NCI-H82 treated with DMSO at 0.1 percent for 48 hours (cell line): ENCODE measurements around the gene TBCB.
"Not testable (repeated sequence)": the region's sequence is repeated elsewhere in the genome, so short reads cannot be mapped to it uniquely, and the experiment has no call there.

Experiments used
- DNase-seq: peaks from one replicate; lab custom pipeline; 2025; ENCODE audit not compliant: unreplicated experiment; lab: John Stamatoyannopoulos, UW

The TBCB gene

GRCh38 chr19:36134867-36135266, 19.6 kb downstream of the TBCB start:
- DNase-seq = not testable (repeated sequence)

- no peak for DNase-seq
Observed at GRCh38 chr19:36136964-36137686, 21.9 kb downstream of the TBCB start.

DNA sequence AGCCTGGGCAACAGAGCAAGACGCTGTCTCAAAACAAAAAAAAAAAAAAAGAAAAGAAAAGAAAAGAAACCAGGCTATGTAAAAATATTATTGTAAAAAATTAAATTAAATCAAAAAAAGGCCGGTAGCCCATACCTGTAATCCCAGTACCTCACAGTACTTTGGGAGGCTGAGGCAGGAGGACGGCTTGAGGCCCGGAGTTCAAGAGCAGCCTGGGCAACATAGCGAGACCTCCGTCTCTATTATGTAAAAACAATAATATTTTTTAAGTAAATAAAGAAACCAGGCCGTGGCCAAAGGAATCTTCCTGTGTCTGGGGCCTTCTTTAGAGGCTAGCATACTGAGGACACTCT, 23.8 kb downstream of the TBCB start:
- DNase-seq = no peak

- peak; percentile 91 for DNase-seq
Observed at GRCh38 chr19:36139473-36140303, 24.4 kb downstream of the TBCB start, which contains the start of gene CAPNS1. CAPNS1 (plus strand) TSS chr19:36140066; CDS start chr19:36141012, 946 bp downstream.

DNA sequence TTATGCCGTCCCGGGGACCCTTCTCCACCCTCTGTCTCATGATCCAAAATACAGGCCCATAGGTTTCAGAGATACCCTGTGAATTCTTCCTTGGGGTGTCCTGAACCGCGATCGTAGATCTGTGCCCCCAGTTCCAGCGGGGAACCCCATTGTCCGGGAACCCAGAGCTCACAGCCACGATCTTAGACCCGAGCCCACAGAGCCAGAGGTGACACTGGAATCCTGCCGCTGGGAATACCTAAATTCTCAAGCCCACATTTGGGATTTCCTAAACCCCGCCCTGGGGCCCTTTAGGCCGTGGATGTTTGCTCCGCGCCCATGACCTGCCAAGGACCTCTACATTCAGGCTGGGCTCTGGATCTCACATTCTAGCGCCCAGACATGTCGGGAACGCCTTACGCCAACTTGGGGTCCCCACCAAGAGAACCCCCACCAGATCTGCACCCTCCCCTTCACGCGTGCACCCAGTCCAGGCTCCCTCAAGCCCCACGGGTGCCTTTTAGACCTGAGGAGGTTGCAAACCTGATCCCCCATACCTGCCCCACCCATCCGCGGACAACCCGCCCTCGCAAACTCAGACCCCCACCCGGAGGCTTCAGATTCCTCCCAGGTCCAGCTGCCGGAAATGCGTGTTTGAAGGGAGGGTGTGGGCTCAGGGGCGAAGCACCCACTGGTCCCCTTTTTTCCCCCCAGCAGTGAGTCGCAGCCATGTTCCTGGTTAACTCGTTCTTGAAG, 25.2 kb downstream of the TBCB start:
- peak; percentile 58 for DNase-seq

- DNase-seq = peak; percentile 80
Observed at GRCh38 chr19:36141039-36141927, 26.0 kb downstream of the TBCB start.

- DNase-seq = no peak
Observed at GRCh38 chr19:36142046-36142445, 26.8 kb downstream of the TBCB start.

- no peak for DNase-seq
Observed at GRCh38 chr19:36142496-36142895, 27.2 kb downstream of the TBCB start.

GRCh38 chr19:36144624-36145023, 29.4 kb downstream of the TBCB start:
- no peak for DNase-seq

DNA sequence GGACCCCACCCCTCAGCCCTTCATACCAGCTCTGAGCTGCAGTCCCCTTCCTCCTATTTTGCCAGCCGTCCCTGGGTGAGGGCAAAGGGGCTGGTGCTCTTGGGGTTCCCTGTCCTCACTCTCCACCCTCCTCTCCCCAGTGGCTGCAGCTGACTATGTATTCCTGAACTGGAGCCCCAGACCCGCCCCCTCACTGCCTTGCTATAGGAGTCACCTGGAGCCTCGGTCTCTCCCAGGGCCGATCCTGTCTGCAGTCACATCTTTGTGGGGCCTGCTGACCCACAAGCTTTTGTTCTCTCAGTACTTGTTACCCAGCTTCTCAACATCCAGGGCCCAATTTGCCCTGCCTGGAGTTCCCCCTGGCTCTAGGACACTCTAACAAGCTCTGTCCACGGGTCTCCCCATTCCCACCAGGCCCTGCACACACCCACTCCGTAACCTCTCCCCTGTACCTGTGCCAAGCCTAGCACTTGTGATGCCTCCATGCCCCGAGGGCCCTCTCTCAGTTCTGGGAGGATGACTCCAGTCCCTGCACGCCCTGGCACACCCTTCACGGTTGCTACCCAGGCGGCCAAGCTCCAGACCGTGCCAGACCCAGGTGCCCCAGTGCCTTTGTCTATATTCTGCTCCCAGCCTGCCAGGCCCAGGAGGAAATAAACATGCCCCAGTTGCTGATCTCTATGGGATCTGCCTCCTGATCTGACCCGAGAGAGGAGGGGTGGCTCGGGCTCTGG, 34.6 kb downstream of the TBCB start:
- DNase-seq = no peak

DNA sequence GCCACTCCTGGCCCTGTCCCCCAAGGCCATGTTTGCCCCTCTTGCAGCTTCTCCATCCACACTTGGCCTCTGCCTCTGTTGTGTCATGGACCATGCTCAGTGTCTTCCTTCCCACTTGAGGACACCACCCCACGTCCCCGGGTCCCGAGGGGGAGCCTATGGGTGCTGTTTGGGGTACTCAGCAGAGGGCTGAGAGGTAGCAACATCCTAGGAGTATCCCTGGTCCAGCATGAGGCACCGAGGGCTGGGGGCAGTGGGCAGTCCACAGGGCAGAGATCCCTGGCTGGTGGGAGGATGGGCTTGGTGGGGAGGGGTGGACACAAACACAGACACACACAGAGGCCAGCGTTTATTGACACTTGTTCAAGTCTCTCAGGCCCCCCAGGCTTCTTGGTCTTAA, 35.3 kb downstream of the TBCB start:
- DNase-seq = no peak

DNA sequence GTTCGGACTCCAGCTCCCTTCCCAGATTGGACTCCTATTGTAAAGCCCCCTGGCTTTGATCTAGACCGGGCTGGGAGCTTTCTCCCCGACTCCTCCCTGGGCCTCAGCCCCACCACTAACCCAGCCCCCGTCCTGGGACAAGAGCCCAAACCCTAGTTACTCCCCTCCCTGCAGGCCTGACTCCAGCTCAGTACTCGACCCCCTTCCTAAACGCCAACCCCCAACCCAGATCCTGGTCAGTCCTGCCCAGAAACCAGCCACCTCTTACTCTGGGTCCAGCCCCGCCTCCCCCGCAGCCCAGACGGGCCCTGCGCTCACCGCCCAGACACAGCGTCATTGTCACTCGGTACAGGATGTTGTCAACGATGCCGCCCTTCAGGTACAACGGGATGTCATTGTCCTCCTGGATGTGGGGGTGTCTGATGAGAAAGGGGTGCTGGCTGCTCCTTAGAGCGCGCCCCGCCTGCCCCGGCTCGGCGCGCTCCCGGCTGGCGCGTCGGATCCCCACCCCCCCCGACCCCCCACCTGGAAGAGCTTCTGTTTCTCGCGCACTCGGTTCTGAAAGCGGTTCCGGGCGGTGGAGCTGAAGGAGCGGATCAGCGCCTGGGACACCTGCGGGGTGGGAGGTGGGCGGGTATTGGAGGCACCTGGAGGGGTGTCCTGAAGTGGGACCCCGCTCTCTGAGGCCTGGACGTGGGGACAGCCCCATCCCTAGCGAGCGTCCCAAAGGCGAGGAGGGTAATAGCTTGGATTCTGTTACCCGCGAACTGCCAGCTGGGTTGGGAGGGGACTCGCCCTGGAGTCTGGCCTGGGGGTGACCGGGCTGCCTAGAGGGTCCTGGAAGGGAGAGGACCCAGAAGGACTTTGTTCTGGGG, 36.1 kb downstream of the TBCB start:
- no peak for DNase-seq

DNA sequence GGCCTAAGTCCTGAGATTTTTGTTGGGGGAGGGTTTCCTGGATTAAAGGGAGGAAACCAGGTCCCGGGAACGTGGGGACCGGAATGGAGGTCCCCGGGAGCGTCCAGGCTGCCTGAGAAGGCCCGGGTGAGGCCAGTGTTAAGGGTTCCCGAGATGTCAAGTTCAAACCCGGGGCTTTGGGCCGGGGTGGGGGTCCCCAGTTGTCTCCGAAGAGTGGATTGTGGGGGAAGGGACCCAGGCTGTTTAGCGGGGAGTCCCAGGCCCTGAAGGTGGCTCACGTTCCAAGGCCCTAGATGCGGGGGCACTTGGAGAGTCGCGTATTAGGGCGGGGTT, 36.7 kb downstream of the TBCB start:
- DNase-seq = no peak

DNA sequence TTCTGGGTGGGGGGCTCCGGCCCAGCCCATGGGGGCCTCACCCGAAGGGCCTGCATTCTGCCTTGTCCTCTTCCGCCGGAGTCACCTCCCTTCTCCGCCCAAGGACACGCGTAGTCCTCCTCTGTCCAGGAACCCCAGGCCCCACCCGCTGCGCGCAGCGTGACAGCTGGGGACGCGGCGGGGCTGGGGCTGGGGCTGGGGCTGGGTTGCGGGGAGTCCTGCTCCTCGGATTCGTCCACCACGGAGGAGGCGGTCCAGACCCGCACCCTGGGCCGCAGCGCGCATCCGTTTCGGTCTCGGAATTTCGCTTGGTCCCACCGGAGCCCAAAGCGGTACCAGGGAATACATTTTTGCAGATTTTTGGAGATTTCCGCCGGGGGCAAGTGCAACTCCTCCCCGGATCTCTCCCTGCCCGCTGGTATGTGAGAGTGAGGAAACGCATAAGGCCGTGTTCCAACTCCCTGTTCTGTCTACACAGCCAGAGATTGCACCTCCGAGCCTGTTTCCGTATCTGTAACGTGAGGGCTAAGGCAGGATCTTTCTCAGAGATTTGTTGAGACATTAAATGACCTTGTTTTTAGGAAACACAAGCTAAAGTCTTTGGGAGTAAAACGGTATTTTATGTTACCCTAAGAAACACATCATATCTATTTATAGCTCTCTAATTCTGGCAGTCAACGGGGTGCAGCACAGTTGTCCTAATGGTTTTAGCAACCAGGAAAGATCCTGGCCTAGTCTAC, 37.3 kb downstream of the TBCB start, which contains the start of gene COX7A1:
Gene COX7A1 (minus strand): TSS at position 96 of the 740 bp plus-strand sequence. CDS start 40 bp downstream, at position 56.
- DNase-seq = no peak

DNA sequence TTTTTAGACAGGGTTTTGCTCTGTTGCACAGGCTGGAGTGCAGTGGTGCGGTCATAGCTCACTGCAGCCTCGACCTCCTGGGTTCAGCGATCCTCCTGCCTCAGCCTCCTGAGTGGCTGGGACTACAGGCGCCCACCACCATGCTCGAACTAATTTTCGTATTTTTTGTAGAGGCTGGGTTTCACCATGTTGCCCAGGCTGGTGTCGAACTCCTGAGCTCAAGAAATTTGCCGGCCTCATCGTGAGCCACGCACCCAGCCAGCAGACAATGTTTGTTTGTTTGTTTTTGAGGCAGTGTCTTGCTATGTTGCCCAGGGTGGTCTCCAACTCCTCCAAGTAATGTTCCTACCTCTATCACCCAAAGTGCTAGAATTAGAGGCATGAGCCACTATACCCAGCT, 37.9 kb downstream of the TBCB start:
- no peak for DNase-seq

DNA sequence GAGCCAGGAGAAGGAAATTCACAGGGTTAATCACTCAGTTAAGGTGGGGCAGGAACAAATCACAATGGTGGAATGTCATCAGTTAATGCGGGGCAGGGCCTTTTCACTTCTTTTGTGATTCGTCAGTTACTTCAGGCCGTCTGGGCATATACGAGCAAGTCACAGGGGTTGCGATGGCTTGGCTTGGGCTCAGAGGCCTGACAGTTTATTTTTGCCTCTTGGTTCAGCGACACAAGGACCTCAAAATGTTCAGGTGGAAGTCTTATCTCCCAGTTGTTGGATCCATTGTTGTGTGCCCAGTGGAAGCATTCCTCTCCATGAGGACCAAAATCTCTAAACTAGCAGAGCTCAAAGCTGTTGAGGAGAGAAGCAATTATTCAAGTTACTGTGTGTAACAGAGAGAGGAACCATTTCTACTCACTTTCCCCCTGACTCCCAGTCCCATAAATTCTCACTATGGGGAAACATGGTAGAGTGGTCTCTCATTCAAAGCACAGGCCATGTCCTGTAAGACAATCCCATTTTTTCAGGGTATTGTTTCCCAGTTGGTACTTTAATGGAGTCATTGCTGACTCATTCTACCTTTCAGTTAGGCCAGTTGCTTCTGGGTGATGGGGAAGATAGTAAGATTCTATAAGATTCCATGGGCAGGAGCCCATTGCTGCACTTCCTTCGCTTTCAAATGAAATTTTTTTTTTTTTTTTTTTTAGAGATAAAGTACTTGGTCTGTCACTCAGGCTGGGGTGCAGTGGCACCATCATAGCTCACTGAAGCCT, 45.7 kb downstream of the TBCB start:
- DNase-seq = no peak

GRCh38 chr19:36163813-36164212, 48.5 kb downstream of the TBCB start:
- DNase-seq = no peak
